ENCODE data around the gene CTNNA3.

GRCh38 chr10:67606572-67606971 lies 89.4 kb downstream of the CTNNA3 start:
- no peak for TF ChIP-seq CTCF (conservative IDR thresholded peaks at IDR 0.05; ENCODE audit: low read length)
- TF ChIP-seq EZH2phosphoT487 (IDR thresholded peaks at IDR 0.05; ENCODE audit: borderline replicate concordance): no peak
